Measurements from ENCODE around the gene NAGPA. TPM values are rescaled to one million over a fixed set of nuclear protein-coding genes. Genes with fewer than 3 reads are reported as not detected.
A peak's percentile ranks its signal among the peaks of the same experiment; 100 is the strongest.

Gene NAGPA
- total RNA-seq, 1 experiment from 2014 or later, result 30.0 TPM

DNA sequence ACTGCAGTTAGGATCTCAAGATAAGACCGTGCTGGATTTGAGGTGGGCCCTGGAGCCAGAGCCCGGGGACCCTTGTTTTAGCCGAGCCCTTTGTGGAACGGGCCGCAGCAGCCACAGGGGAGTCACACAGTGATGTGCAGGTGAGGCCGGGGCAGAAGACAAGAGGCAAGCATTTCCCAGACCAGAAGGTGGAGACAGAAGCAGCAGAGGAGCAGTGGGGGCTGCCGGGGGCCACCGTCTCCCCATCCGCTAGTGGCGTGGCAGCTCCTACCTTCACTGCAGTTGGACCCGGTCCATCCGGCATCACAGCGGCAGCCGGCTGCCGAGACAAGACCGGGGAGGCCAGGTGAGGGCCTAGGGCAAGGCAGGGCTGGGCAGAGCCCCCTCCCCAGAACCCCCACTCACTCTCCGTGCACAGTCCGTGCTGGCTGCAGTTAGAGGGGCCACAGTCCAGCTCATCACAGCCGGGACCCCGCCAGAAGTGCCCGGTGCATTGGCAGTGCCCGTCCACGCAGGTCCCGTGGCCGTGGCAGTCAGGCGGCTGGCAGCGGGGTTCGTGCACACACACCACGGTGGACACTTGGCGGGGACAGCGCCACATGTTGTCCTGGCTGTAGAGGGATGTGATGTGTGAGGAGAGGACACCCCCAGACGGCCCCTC is 6.0 kb downstream of the NAGPA start:
- DNase-seq (ENCODE audit: low spot score), result no peak

DNA sequence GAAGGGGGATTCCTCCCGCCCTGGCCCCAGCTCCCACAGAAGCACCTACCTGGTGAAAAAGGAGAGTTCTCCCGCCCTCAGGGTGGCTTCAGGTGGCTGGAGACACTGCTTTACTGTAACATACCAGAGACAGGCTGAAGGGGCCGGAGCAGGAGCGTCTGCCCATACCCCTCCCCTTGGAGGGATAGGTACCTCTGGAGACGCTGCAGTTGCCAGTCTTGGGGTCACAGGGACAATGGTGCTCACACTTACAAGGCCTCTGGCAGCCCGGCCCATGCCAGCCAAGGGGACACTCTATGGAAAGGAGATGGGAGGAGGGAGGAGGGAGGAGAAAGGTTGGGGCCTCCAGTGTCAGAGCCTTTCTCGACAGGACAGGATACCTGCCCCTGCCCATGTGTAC is 6.6 kb downstream of the NAGPA start:
- no peak for DNase-seq (ENCODE audit: low spot score)

DNA sequence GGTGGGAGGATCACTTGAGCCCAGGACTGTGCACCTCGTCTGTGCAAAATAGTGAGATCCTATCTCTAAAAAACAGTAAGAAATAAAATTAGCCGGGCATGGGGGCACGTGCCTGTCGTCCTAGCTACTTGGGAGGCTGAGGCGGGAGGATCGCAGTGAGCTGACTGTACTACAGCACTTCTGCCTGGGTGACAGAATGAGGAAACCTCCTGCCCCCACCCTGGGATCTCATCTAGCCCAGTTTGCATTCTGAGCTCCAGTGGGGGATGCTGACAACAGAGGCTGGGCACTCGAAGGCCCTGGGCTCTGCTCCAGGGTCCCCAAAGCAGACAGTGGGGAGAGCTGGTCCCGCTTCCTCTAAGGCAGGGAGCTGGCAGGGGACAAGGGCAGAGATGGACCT is 7.1 kb downstream of the NAGPA start:
- no peak for DNase-seq (ENCODE audit: low spot score)

DNA sequence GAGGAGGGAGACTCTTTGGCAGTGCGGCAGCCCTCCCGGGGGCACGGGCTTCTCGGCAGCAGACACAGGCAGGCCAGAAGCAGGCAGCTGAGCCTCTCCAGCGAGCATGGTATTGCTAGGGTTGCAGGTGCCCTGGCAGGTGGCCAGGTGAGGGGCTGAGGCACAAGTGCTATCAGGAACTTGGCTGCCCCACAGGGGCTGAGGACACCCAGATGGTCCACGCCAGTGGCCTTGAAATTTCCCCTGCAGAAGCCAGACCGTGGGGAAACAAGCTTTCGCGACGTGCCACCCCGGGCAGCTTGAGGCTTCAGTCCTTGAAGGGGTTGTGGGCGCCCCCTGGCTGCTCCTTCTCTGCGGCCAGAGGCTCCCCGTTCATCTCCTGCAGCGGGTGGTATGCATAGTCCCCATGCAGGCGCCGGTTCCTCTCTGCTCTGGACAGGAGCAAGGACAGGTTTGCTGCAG is 8.5 kb downstream of the NAGPA start:
- DNase-seq (ENCODE audit: low spot score), result no peak

DNA sequence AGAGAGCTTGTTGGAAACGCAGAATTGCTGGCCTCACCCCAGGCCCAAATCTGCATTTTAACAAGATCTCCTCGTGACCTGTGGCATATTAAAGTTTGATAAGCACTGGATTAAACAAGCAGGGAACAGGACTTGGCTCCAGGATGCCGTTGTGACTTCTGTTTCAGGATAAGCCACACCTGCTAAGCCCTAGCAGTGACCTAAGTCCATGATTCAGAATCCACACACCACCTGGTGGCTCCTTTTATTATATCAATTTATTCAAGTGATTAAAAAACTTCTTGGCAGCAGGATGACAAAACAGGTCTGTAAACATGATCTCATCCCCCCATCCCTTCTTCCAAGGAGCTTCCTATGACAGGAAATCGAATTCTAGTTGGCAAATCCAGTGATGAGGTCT is 9.1 kb downstream of the NAGPA start:
- peak; percentile 72 for DNase-seq (ENCODE audit: low spot score)

DNA sequence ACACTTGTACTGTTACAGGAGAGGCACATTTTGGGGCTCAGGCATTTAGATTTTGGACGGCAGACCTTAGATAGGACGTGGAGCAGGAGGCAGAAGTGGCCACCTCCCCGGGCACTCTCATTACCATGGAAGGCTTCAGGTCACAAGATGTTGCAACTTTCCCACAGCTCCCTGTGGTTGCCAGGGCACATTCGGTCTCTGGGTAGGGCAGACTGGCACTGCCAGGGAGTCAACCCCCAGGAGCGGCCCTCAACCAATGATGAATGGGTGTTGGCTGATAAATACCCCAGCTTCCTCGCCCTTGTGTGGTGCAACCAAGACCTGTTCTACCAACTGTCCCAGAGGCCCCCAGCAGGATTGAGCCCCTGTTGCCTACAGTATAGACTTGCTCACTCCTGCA is 11.2 kb downstream of the NAGPA start:
- DNase-seq (ENCODE audit: low spot score), result no peak

DNA sequence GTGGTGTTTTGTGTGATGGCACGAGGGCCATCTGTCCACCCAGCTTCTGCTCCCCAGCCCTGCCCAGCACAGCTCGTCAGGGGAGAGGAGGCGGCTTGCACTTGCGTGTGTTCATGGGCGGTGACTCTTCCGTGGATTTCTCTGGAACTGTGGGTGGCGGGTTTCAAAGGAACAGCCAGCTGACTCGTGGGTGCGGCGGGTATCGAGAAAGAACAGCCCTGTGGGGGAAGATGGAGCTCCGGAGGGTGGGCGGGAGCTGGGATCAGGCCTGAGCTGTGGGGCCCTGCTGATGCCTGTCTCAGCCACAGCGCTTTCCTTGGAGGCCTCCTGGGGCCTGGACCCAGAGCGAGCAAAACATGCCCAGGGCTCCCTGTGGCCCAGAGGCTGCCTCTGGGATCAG is 13.2 kb downstream of the NAGPA start:
- no peak for DNase-seq (ENCODE audit: low spot score)

DNA sequence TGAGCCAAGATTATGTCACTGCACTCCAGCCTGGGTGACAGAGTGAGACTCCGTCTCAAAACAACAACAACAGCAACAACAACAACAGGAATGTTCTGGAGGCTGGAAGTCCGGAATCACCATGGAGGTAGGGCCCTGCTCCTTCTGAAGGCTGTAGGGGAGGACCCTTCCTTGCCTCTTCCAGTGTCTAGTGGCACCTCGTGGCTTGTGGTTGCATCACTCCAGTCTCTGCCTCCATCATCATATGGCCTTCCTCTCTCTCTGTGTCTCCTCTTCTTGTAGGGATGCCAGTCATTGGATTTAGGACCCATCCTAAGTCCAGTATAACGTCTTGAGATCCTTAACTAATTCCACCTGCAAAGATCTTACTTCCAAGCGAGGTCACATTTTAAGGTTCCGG is 14.0 kb downstream of the NAGPA start:
- no peak for DNase-seq (ENCODE audit: low spot score)

DNA sequence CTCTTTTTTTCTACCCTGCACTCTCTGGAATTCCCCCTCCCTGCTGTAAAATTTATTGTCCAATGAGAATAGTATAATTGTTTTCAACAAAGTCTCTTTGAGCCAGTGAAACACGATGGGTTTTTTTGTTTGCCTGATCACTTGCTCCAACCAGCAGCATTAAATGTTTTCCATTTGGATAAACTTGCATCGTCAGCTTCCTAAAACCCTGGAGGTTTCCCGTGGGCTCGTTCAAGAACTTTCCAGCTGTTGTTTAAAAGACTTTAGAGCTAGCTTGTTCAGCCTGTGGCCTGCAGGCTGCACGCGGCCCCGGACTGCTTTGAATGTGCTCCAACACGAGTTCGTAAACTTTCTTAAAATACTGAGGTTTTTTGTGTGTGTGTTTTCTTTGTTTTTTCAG is 14.9 kb downstream of the NAGPA start:
- DNase-seq (ENCODE audit: low spot score), result no peak

DNA sequence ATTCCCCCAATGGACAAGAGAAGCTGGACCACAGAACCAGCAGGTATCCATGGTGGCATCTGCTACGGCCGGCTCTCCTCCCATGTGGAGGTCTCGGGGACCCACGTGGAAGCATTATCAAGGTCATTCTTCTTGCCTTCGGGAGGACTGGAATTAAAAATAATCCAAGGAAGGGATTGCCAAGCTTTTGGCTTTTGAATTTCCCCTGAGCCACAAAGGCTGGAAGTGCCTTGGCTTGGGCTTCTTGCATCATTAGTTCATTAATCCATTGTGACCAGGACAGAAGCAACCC is 16.1 kb downstream of the NAGPA start:
- DNase-seq (ENCODE audit: low spot score), result no peak

DNA sequence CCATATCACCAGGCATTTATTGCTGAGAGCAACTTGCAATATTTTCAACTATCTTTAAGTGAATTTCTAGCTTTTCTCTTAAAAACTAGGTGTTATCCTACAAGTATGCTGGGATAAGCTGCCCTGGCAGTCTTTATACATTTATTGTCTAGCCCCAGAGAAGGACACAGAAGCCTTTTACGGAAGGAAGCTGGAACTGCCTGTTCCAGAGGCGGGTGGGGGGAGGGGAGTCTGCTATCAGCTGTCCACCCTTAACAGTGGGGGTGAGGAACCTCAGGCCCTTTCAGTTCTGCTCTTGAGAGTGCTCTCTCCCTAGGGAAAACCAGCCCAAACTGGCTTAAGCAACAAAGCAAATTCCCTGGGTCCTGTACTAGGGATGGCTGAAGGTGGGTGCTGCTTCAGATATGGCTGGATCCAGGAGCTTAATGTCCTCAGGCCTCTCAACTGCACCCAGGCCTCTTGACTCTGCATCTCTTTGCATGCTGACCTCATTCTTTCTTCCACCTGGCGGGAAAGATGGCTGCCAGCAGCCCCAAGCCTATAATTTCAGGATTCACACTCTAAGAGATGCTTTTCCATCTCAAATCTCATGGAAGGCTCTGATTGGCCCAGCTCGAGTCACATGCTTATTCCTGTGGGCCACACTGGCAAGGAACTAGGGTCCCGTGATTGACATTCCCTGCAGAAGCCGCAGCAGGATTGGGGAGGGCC is 16.6 kb downstream of the NAGPA start:
- no peak for DNase-seq (ENCODE audit: low spot score)

DNA sequence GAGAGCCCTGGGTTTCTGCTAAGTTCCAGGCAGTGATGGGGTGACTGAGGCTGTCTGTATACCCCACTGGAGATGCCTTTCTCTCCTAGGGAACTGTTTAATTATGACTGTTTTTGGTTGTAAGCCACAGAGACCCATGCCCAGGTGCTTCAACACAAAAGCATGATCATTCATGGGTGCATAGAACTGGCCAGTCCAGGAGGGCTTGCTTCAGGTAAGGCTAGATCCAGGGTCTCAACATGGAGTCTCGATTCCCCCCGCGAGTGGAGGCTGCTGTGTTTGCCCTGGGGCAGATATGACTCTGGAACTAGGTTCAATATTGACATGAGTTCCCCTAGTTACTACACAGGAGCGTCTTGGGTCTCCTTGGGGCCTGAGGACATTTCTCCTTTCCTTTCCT is 17.8 kb downstream of the NAGPA start:
- no peak for DNase-seq (ENCODE audit: low spot score)

DNA sequence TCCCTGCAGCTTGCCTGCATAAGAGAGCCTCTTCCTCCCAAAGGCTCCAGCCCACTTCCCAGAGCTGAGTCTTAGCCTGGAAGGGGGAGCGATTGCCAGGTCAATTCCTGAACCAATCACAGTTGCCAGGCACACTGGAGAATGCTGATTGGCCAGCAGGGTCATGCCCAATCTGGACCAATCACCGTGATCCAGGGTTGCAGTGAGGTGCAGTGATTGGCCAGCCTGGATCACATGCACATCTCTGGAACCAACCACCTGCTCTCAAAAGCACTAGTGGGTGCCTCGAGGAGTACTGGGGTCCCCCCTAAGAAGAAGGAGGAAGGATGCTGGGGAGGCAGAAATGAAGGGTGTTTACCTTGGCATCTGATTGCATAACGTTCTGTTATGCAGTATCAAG is 18.4 kb downstream of the NAGPA start:
- DNase-seq (ENCODE audit: low spot score), result no peak

DNA sequence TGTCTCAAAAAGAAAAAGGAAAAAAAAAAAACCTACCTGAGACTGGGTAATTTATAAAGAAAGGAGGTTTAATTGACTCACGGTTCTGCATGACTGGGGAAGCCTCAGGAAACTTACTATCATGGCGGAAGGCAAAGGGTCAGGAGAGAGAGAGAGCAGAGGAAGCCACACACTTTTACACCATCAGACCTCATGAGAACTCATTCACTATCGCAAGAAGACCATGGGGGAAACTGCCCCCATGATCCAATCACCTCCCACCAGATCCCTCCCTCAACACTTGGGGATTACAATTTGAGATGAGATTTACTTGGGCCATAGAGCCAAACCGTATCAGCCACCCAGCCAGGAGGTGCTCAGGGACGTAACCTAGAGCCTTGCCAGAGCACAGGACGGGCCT is 20.8 kb downstream of the NAGPA start:
- no peak for DNase-seq (ENCODE audit: low spot score)

DNA sequence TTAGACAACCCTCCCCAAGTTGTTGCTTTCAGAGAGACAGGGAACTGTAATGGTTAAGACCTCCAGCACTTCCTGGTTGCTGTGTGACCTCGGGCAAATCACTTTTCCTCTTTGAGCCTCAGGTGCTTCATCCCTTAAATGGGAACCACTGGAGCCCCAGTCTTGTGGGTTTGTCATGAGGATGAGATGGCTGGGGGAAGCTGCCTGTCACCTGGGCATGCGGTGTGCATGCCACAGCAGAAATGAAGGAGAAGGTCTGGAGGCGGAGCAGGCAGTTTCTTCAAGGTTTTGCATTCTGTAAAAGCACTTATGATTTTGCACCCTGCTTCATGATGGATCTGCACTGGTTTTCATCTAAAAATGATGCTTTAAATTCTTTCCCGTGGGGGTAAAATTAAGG is 22.1 kb downstream of the NAGPA start:
- no peak for DNase-seq (ENCODE audit: low spot score)

DNA sequence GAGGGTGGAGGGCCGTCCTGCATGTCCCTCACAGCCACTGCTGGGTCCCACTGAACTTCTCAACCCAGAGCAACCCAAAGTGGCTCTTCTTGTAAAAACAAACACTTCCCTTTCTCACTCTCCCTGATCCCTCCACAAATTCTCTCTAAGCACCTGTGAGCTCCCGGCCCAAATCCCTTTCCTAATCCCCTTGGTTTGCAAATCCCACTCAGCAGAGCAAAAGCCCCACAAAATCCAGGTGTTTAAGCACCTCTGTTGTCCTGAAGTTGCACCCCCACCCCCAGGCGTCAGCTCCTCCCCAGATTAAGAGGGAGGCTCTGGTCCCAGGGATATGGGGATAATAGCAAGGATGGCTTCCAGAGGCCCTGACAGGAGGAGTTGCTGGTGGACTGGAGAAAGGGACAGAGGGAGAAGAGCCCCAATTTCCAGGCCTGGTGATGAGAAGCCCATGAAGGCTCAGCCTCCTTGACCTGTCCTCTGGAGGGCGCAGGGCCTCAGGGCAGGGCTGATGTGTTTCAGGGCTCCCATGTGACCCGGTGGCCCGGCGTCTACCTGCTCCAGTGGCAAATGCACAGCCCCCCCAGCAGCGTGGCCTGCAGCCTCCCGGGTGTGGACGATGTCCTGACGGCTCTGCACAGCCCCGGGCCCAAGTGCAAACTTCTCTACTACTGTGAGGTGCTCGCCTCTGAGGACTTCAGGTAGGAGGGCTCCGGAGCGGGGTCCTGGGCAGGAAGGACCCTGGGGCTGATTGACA is 23.0 kb downstream of the NAGPA start:
- DNase-seq (ENCODE audit: low spot score), result no peak

DNA sequence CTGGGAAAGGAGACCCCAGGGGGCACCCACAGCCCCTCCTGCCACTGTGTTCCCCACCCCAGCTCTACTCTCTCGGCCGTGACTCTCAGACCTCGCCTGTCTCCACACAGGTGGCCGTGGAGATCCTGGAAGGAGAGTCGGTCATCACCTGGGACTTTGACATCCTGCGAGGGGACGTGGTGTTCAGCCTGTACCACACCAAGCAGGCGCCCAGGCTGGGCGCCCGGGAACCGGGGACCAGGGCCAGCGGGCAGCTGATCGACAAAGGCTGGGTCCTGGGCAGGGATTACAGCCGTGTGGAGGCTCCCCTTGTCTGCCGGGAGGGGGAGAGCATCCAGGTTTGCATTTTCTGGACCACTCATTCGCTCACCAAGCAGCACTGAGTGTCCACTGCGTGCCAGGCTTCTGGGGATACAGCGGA is 25.4 kb downstream of the NAGPA start:
- DNase-seq (ENCODE audit: low spot score), result no peak

DNA sequence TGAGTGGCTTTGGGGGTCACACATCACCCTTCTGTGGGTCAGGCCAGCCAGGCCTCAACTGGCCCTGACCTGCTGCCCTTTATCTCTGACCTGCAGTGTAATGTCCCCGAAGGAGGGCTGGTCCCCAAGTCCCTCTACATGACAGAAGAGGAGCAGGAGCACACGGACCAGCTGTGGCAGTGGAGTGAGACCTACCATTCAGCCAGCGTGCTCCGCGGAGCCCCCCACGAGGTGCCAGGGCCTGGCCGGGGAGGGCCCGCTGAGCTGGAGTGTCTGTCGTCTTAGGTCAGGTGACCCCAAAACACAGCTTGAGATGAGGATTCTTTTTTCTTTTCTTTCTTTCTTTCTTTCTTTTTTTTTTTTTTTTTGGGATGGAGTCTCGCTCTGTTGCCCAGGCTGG is 26.5 kb downstream of the NAGPA start:
- DNase-seq (ENCODE audit: low spot score), result no peak

DNA sequence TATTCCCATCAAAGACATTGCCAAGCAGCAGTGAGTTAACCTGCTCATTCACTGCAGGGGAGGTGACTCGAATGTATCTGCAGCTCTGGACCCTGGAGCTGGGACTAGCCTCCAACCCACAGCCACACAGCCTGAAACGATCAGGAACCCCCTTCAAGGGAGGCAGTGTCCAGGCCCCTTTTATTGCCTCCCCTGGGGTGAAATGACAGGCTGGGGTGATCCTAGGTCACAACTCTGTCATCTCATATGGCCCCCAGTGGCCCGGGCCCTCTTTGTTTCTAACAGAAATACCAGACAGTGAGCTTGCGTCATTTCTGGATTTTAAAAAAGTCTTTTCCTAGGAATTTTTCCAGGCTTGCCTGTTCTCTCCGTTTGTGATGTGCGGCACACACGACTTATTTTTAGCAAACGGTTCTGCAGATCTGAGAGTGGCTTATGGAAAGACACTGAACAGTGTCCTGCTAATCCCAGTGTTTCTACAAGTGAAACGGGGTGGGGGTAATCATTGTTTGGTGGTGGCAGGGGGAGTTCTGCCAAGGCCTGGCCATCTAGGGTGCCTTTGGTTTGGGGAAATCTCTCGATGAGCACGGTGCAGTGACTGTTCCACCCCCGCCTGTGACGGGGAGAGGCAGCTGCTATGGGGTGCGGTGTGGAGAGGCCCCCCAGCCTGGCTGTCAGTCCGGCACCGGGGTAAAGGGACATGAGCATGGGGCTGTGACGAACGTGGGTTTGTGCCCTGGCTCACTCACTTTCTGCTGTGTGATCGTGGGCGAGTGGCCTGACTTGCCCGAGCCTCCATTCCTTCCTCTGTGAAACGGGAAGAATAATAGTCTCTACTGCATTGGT is 27.2 kb downstream of the NAGPA start:
- no peak for DNase-seq (ENCODE audit: low spot score)

DNA sequence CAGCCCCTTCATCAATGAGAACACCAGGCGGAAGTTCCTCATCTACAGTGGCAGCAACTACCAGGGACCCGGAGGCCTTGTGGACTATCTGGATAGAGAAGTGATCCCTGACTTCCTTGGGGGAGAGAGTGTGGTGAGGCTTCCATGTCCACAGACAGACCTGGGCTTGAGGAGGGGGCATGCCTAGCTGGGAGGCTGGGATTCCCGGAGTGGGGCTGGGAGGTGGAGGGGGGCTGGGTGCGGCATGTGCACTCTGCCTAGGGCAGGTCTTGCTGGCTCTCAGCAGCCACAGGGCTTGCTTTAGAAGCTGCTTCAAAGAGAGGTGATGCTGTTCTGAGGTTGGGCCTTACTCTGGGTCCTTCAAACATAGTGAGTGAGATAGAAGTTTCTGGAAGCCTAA is 27.8 kb downstream of the NAGPA start:
- no peak for DNase-seq (ENCODE audit: low spot score)

DNA sequence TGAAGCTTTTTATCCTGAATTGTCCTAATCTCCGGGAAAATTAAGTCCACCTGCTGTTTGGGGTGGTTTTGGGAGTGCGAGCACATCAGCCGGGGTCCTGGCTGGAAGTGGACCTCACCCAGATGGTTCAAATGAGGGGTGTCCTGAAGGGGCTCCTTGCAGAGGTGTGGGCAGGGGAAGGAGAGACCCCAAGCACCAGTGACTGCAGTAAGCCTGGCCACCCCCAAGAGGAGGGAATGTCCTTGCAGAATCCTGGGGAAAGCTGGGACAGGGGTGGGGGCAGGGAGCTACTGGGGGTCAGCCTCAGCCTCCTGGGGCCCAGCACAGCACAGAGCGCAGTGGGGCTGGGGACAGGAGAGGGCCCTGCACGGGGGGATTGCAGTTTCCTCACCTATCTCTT is 29.4 kb downstream of the NAGPA start:
- DNase-seq (ENCODE audit: low spot score), result no peak

DNA sequence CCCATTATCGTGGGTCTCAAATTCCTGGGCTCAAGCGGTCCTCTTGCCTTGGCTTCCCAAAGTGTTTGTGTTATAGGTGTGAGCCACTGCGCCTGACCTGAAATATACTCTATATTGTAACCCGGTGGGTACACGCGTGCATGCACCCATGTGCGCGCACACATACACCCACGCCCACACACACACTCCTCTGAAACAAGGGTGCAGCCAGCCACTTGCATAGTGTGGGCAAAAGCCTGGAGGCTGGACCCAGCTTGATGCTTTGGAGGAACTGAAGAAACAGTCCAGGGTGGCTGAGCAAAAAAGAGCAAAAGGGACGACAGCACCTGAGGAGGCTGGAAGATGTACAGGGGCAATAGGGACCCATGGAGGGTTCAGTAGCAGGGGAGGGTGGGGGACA is 29.9 kb downstream of the NAGPA start:
- no peak for DNase-seq (ENCODE audit: low spot score)

All from A172 (cell line).